ENCODE results near the gene GJD3. TPM values are rescaled to one million over a fixed set of nuclear protein-coding genes. Genes with fewer than 3 reads are reported as not detected.
"Not testable (repeated sequence)": the region's sequence is repeated elsewhere in the genome, so short reads cannot be mapped to it uniquely, and the experiment has no call there.

The GJD3 gene
- total RNA-seq, 1 donor: 0.27 TPM

DNA sequence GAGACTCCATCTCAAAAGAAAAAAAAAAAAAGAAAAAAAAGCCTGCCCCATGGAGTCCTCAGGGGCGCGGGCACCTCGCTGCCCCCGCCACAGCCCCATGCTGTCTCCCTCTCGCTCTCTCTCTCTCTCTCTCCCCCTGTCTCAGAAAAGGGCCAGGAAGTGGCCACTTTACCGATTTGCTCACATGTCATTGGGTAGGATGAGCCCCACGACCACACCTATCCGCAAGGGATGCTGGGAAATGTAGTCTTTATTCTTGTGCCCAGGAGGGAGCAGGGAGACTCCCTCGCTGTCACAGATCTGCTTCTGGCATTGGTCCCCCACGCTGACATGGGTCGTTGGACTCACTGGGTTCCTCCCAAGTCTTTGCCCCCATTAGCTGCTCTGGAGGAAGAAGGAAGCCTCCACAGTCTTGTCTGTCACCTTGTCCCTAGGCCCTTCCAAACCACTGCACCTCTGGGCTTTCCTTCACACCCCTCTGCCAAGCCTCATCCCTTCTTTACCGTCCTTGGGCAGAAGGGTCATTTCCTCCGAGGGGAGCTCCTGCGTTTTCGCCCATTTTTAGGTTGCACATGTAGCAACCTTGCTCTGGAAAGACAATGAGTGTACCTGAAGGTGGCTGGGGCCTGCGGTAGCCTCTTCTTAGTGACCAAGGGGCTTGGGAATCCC, 6.9 kb upstream of the GJD3 start:
- peak in 1 of 3 donors; percentile 32 for DNase-seq (ENCODE audit: low read depth in 2 of 3, low spot score in 2 of 3)

- DNase-seq (ENCODE audit: low read depth in 2 of 3, low spot score in 2 of 3): no peak
These were observed 5.4 kb upstream of the GJD3 start for GRCh38 chr17:40369923-40370322.

DNA sequence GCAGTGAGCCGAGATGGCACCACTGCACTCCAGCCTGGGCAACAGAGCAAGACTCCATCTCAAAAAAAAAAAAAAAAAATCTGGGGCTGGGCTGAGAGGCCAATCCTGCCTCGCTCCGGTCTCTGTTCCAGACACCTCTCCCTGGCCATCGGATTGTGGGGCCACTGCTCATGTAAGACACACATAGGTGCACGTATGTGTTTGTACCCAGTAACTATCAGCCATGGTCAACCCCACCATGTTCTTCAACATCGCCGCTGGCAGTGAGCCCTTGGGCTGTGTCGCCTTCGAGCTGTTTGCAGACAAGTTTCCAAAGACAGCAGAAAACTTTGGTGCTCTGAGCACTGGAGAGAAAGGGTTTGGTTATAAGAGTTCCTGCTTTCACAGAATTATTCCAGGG, 3.2 kb upstream of the GJD3 start:
- not testable (repeated sequence) for DNase-seq (ENCODE audit: low read depth in 2 of 3, low spot score in 2 of 3)

- DNase-seq (ENCODE audit: low read depth in 2 of 3, low spot score in 2 of 3): no peak
These were observed 2.5 kb upstream of the GJD3 start for GRCh38 chr17:40366861-40367518.

GRCh38 chr17:40366076-40366860, 1.7 kb upstream of the GJD3 start:
- DNase-seq (ENCODE audit: low read depth in 2 of 3, low spot score in 2 of 3): no peak

GRCh38 chr17:40364906-40365305, 369 bp upstream of the GJD3 start:
- no peak for DNase-seq (ENCODE audit: low read depth in 2 of 3, low spot score in 2 of 3)

DNA sequence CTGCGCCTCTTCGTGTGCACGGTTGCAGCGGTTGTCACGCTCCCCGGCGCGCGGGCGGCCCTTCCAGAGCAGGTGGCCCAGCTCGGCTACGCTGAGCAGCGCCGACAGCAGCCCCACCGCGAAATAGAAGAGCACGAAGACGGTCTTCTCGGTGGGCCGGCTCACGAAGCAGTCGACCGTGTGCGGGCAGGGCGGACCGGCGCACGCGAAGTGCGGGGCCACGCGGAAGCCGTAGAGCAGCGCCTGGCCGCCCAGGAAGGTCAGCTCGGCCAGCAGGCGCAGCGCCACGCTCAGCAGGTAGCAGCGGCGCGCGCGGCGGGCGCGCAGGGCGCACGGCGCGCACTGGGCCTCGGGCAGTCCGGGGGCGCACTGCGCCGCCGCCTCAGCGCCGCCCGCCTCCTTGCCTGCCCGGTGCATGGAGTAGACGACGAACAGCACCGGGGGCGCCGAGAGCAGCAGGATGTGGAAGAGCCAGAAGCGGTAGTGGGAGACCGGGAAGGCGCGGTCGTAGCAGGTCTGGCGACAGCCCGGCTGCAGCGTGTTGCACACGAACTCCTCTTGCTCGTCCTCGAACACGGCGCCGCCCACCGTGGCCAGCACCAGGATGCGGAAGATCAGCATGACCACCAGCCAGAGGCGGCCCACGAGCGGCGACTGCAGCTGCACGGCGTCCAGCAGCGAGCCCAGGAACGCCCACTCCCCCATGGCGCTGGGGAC, 1.3 kb downstream of the GJD3 start:
- no peak for DNase-seq (ENCODE audit: low read depth in 2 of 3, low spot score in 2 of 3)

GRCh38 chr17:40362696-40363110, 1.8 kb downstream of the GJD3 start:
- peak in 2 of 3 donors; percentile 76 to 85 for DNase-seq (ENCODE audit: low read depth in 2 of 3, low spot score in 2 of 3)

DNA sequence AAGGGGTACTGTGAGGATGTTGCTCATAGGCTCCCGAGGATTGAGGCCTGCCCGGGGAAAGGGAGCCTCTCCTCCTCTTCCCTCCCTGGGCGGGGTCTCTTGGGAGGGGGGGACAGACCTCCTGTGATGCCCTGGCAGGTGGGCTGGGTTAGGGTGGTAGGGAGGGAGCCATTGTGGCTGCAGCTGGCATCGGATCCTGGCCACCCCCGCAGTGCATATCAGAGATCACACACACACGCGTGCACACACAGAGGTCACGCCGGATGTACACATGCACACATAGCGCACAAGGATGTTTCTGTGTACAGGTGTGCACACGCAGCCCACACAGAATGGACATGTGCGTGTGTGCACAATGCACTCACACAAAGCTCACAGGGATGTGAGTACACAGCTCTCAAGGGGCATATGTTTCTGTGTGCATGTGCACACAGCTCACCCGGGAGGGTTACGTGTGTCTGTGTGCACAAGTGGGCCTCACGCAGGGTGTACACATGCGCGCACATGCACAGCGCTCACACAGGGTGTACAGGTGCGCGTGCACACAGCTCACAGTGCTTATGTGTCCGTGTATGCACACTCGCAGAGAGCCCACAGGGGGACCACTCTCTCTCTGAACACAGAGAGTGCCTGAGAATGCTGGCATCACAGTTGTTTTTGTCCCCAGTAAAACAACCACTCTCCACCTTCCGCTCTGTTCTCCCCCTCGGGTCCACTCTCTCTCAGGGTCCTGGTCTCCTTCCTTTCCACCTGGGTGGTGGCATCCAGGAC, 2.4 kb downstream of the GJD3 start:
- DNase-seq (ENCODE audit: low read depth in 2 of 3, low spot score in 2 of 3): no peak

DNA sequence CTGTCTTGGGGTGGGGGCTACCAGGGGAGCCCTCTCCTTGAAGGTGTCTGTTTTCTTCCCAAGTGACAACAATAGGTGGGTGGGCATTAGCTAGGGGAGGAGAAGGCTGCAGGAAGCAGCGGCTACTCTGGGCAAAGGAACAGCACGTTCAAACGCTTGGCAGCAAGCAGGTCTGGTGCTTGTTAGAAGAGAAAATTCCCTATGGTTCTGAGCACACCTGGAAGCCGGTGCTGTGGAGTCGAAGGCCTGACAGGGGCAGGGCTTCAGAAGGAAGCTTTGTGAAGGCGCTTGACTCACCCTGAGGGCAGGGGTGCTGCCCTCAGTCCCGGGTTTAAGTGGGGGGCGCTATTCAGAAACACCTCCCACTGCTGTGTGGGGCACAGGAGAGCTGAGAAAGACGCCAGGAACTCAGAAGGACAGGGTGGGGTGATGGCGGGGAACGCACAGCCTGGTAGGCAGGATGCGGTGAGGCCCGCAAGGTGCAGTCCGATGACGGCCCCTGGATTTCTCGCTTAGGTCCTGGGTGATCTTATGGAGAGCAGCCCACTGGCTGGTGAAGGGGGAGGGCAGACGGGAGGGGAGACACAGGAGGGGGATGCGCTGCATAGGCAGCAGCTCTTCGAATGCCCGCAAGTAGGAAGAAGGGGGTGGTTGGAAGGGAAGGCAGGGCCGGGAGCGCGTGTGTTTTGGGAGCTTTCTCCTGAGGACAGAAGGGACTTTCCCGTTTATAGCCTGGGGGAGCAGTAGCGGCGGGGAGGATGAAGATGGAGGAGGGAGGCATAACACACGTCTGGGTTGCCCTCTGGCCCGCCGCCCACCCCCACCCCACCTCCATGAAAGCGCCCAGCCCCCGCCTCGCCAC, 3.2 kb downstream of the GJD3 start:
- no peak for DNase-seq (ENCODE audit: low read depth in 2 of 3, low spot score in 2 of 3)

- DNase-seq (ENCODE audit: low read depth in 2 of 3, low spot score in 2 of 3): no peak
These were observed 4.4 kb downstream of the GJD3 start for GRCh38 chr17:40360091-40360490.

GRCh38 chr17:40358323-40359038, 6.1 kb downstream of the GJD3 start:
- DNase-seq (ENCODE audit: low read depth in 2 of 3, low spot score in 2 of 3): peak; percentile 79 to 88 (median 82)

GRCh38 chr17:40356990-40357881, 7.3 kb downstream of the GJD3 start:
- no peak for DNase-seq (ENCODE audit: low read depth in 2 of 3, low spot score in 2 of 3)

- DNase-seq (ENCODE audit: low read depth in 2 of 3, low spot score in 2 of 3): no peak
These were observed 8.5 kb downstream of the GJD3 start for GRCh38 chr17:40355804-40356758.

- peak; percentile 69 to 76 (median 70) for DNase-seq (ENCODE audit: low read depth in 2 of 3, low spot score in 2 of 3)
These were observed 9.3 kb downstream of the GJD3 start for GRCh38 chr17:40355123-40355803.
